T-cell (primary cell): ENCODE measurements around the gene MS4A1. TPM values are rescaled to one million over a fixed set of nuclear protein-coding genes. Genes with fewer than 3 reads are reported as not detected.
"Not testable (repeated sequence)": the region's sequence is repeated elsewhere in the genome, so short reads cannot be mapped to it uniquely, and the experiment has no call there.

Source experiments
- ATAC-seq, 4 experiments: fragments of 200-7000 bp in 3 of 4; fragments of 150-1000 bp in 1 of 4; cut with Tn5 transposase; replicated peaks in 1 of 4; 1 replicate in 3 of 4; 2 replicates in 1 of 4; pipeline ENCODE4 v1.10.0; 2021; ENCODE audit warnings: moderate library complexity in 3 of 4, mild to moderate bottlenecking in 2 of 4, moderate number of reproducible peaks in 1 of 4
- CTCF ChIA-PET, 2 donors: fragments of 300-600 bp; sonication (Branson Sonifier 250); formaldehyde crosslinking; loops; one replicate each; lab custom pipeline; 2022; ENCODE audit warnings: antibody characterized with exemption in 2 of 2; lab: Charles Lee
- POLR2A ChIA-PET, 2 donors: fragments of 300-600 bp; sonication (Branson Sonifier 250); formaldehyde crosslinking; loops; one replicate each; lab custom pipeline; 2022; ENCODE audit warnings: antibody characterized with exemption in 2 of 2; lab: Charles Lee
- DNase-seq, 35 experiments: peaks; one replicate each; pipeline versions ENCODE4 v3.0.0 to v3.0.0-alpha.2; 2013 to 2023
- H3K27ac ChIP-seq: one replicate; pipeline ENCODE4 v1.5.1; 2013; ENCODE audit warnings: low read length
- H3K27me3 ChIP-seq, 2 experiments: replicated peaks in 1 of 2; 1 replicate in 1 of 2; 2 replicates in 1 of 2; pipeline versions ENCODE4 v1.6.1 to v1.7.0; 2013; ENCODE audit warnings: low read length in 1 of 2, mixed read lengths in 1 of 2; ENCODE audit not compliant: control insufficient read depth in 2 of 2, insufficient read depth in 2 of 2; ENCODE audit errors: extremely low read depth in 1 of 2
- H3K36me3 ChIP-seq, 2 donors: 1 replicate in 1 of 2; 2 replicates in 1 of 2; pipeline versions ENCODE4 v1.6.1 to v1.7.0; 2013; ENCODE audit warnings: low read length in 1 of 2; ENCODE audit not compliant: control insufficient read depth in 2 of 2, insufficient read depth in 1 of 2; ENCODE audit errors: extremely low read depth in 1 of 2
- H3K4me1 ChIP-seq, 2 experiments: 1 replicate in 1 of 2; 2 replicates in 1 of 2; pipeline versions ENCODE4 v1.6.1 to v1.7.0; 2013; ENCODE audit warnings: low read length in 2 of 2, mixed read lengths in 1 of 2; ENCODE audit not compliant: insufficient read depth in 2 of 2, control insufficient read depth in 1 of 2; ENCODE audit errors: extremely low read depth in 1 of 2
- H3K4me3 ChIP-seq, 2 donors: 1 replicate in 1 of 2; 2 replicates in 1 of 2; pipeline versions ENCODE4 v1.5.1 to v1.7.0; 2013; ENCODE audit warnings: mild to moderate bottlenecking in 2 of 2, low read length in 1 of 2, moderate library complexity in 1 of 2; ENCODE audit not compliant: control insufficient read depth in 1 of 2; ENCODE audit errors: extremely low read depth in 1 of 2
- H3K9me3 ChIP-seq: 2 replicates; pipeline ENCODE4 v1.7.0; 2013
- H3K27ac Mint-ChIP-seq, 2 donors: one replicate each; pipeline ENCODE4 v1.8.0; 2020 to 2021; ENCODE audit warnings: mild to moderate bottlenecking in 2 of 2, mixed read lengths in 2 of 2
- H3K27me3 Mint-ChIP-seq, 2 donors: one replicate each; pipeline ENCODE4 v1.8.0; 2021 to 2022; ENCODE audit warnings: mixed read lengths in 2 of 2
- H3K36me3 Mint-ChIP-seq: one replicate; pipeline ENCODE4 v1.8.0; 2021; ENCODE audit warnings: mixed read lengths
- H3K4me1 Mint-ChIP-seq, 3 donors: one replicate each; pipeline ENCODE4 v1.8.0; 2020 to 2022; ENCODE audit warnings: mixed read lengths in 3 of 3, mild to moderate bottlenecking in 1 of 3
- H3K4me3 Mint-ChIP-seq, 3 donors: one replicate each; pipeline ENCODE4 v1.8.0; 2020 to 2022; ENCODE audit warnings: mild to moderate bottlenecking in 3 of 3, mixed read lengths in 3 of 3, moderate library complexity in 3 of 3
- H3K9me3 Mint-ChIP-seq, 3 donors: one replicate each; pipeline ENCODE4 v1.8.0; 2020 to 2022; ENCODE audit warnings: mixed read lengths in 3 of 3
- WGBS: methylation state at CpG from one replicate; pipeline ENCODE4 v1.1.5; 2013; ENCODE audit warnings: missing lambda C conversion rate; ENCODE audit not compliant: insufficient coverage; 5-methylcytosine and 5-hydroxymethylcytosine counted together
- total RNA-seq, 35 experiments: library from RNA in 6 of 35; stranded (reverse) in 6 of 35; fragments of 120-200 nt in 1 of 35; gene quantifications; one replicate each; pipeline versions ENCODE4 v1.2.1 to v1.2.4 and lab custom pipeline; 2013 to 2026

Gene MS4A1
- total RNA-seq, 5 donors from 2014 or later (not counting 1 experiment from before 2014, with no cell fraction given) = 5.6 to 54.1 (median 14.5) TPM

GRCh38 chr11:60433401-60433800, 22.2 kb upstream of the MS4A1 start:
- Mint-ChIP-seq H3K4me3 (no peak overlapping the region), H3K4me1 (no peaks in the 10 kb centered on the region), H3K9me3 (no peaks in the 10 kb centered on the region), H3K36me3 (no peaks in the 10 kb centered on the region), H3K27ac (no peak overlapping the region), H3K27me3 (peaks cover 16 to 21% of the 10 kb centered on the region in 2 donors)
- ChIA-PET CTCF (no interaction called here), POLR2A (no interaction called here)
- no peak overlapping the region for H3K27ac ChIP-seq
- ATAC-seq = no peak
- H3K4me1 ChIP-seq = no peaks in the 10 kb centered on the region
- no peaks in the 10 kb centered on the region for H3K36me3 ChIP-seq
- H3K27me3 ChIP-seq = no peaks in the 10 kb centered on the region
- WGBS = no CpG with 5 or more reads among the region's 4 CpGs
- H3K4me3 ChIP-seq = no peak overlapping the region
- H3K9me3 ChIP-seq = no peaks in the 10 kb centered on the region
- no peak for DNase-seq

GRCh38 chr11:60447070-60447469, 8.6 kb upstream of the MS4A1 start:
- no peaks in the 10 kb centered on the region for H3K9me3 ChIP-seq
- Mint-ChIP-seq H3K27ac (peak overlapping the region; percentile 40 to 90), H3K4me3 (peak overlapping the region in 1 of 3 donors; percentile 70), H3K27me3 (no peaks in the 10 kb centered on the region), H3K4me1 (peaks cover 11 to 23% (median 22%) of the 10 kb centered on the region in 3 donors), H3K36me3 (no peaks in the 10 kb centered on the region), H3K9me3 (peaks cover 0 to 5% (median 0%) of the 10 kb centered on the region in 3 donors)
- no peaks in the 10 kb centered on the region for H3K27me3 ChIP-seq
- H3K36me3 ChIP-seq = no peaks in the 10 kb centered on the region
- no peak overlapping the region for H3K27ac ChIP-seq
- DNase-seq (no peak), ATAC-seq (no peak)
- ChIA-PET CTCF (no interaction called here), POLR2A (no interaction called here)
- peaks cover 0 to 4% of the 10 kb centered on the region in 2 experiments for H3K4me1 ChIP-seq
- no peak overlapping the region for H3K4me3 ChIP-seq

- CTCF ChIA-PET = no interaction called here
- Histone ChIP-seq H3K36me3 (no peaks in the 10 kb centered on the region), H3K27me3 (no peaks in the 10 kb centered on the region), H3K9me3 (no peaks in the 10 kb centered on the region), H3K27ac (no peak overlapping the region), H3K4me3 (no peak overlapping the region), H3K4me1 (peaks cover 0 to 4% of the 10 kb centered on the region in 2 experiments)
- no peak for ATAC-seq
- no peak for DNase-seq
- POLR2A ChIA-PET = no interaction called here
- no peaks in the 10 kb centered on the region for H3K27me3 Mint-ChIP-seq
- H3K27ac Mint-ChIP-seq = peak overlapping the region in 1 of 2 donors; percentile 11
- peaks cover 11 to 23% (median 19%) of the 10 kb centered on the region in 3 donors for H3K4me1 Mint-ChIP-seq
- no peaks in the 10 kb centered on the region for H3K36me3 Mint-ChIP-seq
- H3K4me3 Mint-ChIP-seq = no peak overlapping the region
- peaks cover 0 to 5% (median 0%) of the 10 kb centered on the region in 3 donors for H3K9me3 Mint-ChIP-seq
Measured at GRCh38 chr11:60447846-60448245, 7.8 kb upstream of the MS4A1 start.

- DNase-seq, H3K9me3 ChIP-seq, ATAC-seq, H3K27ac Mint-ChIP-seq, H3K4me3 ChIP-seq, H3K9me3 Mint-ChIP-seq, H3K36me3 Mint-ChIP-seq, H3K27me3 ChIP-seq, H3K27ac ChIP-seq, H3K36me3 ChIP-seq, H3K4me3 Mint-ChIP-seq, POLR2A ChIA-PET, CTCF ChIA-PET, H3K4me1 ChIP-seq, H3K27me3 Mint-ChIP-seq: not testable (repeated sequence)
- no CpG with 5 or more reads among the region's 32 CpGs for WGBS
- peaks cover 12 to 26% (median 16%) of the 10 kb centered on the region in 3 donors for H3K4me1 Mint-ChIP-seq
Measured at GRCh38 chr11:60451185-60451584, 4.5 kb upstream of the MS4A1 start.

GRCh38 chr11:60454212-60454611, 1.4 kb upstream of the MS4A1 start:
- no peak for ATAC-seq
- ChIA-PET POLR2A (no interaction called here), CTCF (no interaction called here)
- Mint-ChIP-seq H3K36me3 (no peaks in the 10 kb centered on the region), H3K27me3 (peaks cover 2 to 6% of the 10 kb centered on the region in 2 donors), H3K4me3 (no peak overlapping the region), H3K4me1 (peaks cover 0 to 26% (median 8%) of the 10 kb centered on the region in 3 donors), H3K9me3 (peaks cover 0 to 5% (median 0%) of the 10 kb centered on the region in 3 donors), H3K27ac (no peak overlapping the region)
- Histone ChIP-seq H3K9me3 (no peaks in the 10 kb centered on the region), H3K27me3 (no peaks in the 10 kb centered on the region), H3K4me1 (peaks cover 0 to 6% of the 10 kb centered on the region in 2 experiments), H3K4me3 (no peak overlapping the region), H3K27ac (no peak overlapping the region), H3K36me3 (no peaks in the 10 kb centered on the region)
- DNase-seq = no peak

- 37% methylated on average over 3 of the region's 3 CpGs for WGBS
- H3K4me1 ChIP-seq = peaks cover 0 to 6% of the 10 kb centered on the region in 2 experiments
- Mint-ChIP-seq H3K9me3 (no peaks in the 10 kb centered on the region), H3K27me3 (peaks cover 2 to 6% of the 10 kb centered on the region in 2 donors), H3K4me1 (peaks cover 0 to 27% (median 8%) of the 10 kb centered on the region in 3 donors), H3K36me3 (no peaks in the 10 kb centered on the region), H3K27ac (no peak overlapping the region), H3K4me3 (peak overlapping the region in 1 of 3 donors; percentile 42)
- no peaks in the 10 kb centered on the region for H3K9me3 ChIP-seq
- H3K27ac ChIP-seq = no peak overlapping the region
- ATAC-seq = no peak
- no peak overlapping the region for H3K4me3 ChIP-seq
- ChIA-PET CTCF (no interaction called here), POLR2A (no interaction called here)
- no peak for DNase-seq
- no peaks in the 10 kb centered on the region for H3K36me3 ChIP-seq
- no peaks in the 10 kb centered on the region for H3K27me3 ChIP-seq
Measured at GRCh38 chr11:60457576-60457975, 1.9 kb downstream of the MS4A1 start.

- no peak overlapping the region for H3K27ac ChIP-seq
- POLR2A ChIA-PET = no interaction called here
- Mint-ChIP-seq H3K36me3 (no peaks in the 10 kb centered on the region), H3K4me3 (no peak overlapping the region), H3K27ac (no peak overlapping the region), H3K4me1 (peaks cover 0 to 26% (median 8%) of the 10 kb centered on the region in 3 donors), H3K27me3 (peaks cover 2 to 6% of the 10 kb centered on the region in 2 donors), H3K9me3 (no peaks in the 10 kb centered on the region)
- no peak overlapping the region for H3K4me3 ChIP-seq
- CTCF ChIA-PET = no interaction called here
- no CpG with 5 or more reads among the region's 1 CpG for WGBS
- no peaks in the 10 kb centered on the region for H3K9me3 ChIP-seq
- H3K27me3 ChIP-seq = no peaks in the 10 kb centered on the region
- peaks cover 0 to 6% of the 10 kb centered on the region in 2 experiments for H3K4me1 ChIP-seq
- H3K36me3 ChIP-seq = no peaks in the 10 kb centered on the region
- no peak for DNase-seq
- no peak for ATAC-seq
Measured at GRCh38 chr11:60459345-60459744, 3.7 kb downstream of the MS4A1 start.
